ENCODE results near the gene NOTCH3.

The NOTCH3 gene

GRCh38 chr19:15136234-15136954 is 64.4 kb downstream of the NOTCH3 start:
- TF ChIP-seq CTCF (IDR thresholded peaks at IDR 0.05; ENCODE audit: low read depth, low read length, missing control alignments) = no peak
- no peak overlapping the region for H3K4me3 ChIP-seq (replicated peaks; ENCODE audit: low read depth, low read length)
- no peak for DNase-seq (ENCODE audit: extremely low read depth, low read depth)

GRCh38 chr19:15129856-15130585 is 70.8 kb downstream of the NOTCH3 start:
- TF ChIP-seq CTCF (IDR thresholded peaks at IDR 0.05; ENCODE audit: low read depth, low read length, missing control alignments) = no peak
- DNase-seq (ENCODE audit: extremely low read depth, low read depth) = no peak
- no peak overlapping the region for H3K4me3 ChIP-seq (replicated peaks; ENCODE audit: low read depth, low read length)

GRCh38 chr19:15128162-15128770 is 72.5 kb downstream of the NOTCH3 start:
- DNase-seq (ENCODE audit: extremely low read depth, low read depth) = no peak
- no peak overlapping the region for H3K4me3 ChIP-seq (replicated peaks; ENCODE audit: low read depth, low read length)
- TF ChIP-seq CTCF (IDR thresholded peaks at IDR 0.05; ENCODE audit: low read depth, low read length, missing control alignments) = no peak

- no peak for TF ChIP-seq CTCF (IDR thresholded peaks at IDR 0.05; ENCODE audit: low read depth, low read length, missing control alignments)
- peak overlapping the region; percentile 92 for H3K4me3 ChIP-seq (replicated peaks; ENCODE audit: low read depth, low read length)
- no peak for DNase-seq (ENCODE audit: extremely low read depth, low read depth)
Observed at GRCh38 chr19:15126131-15126910, 74.5 kb downstream of the NOTCH3 start.

GRCh38 chr19:15125232-15126067 is 75.3 kb downstream of the NOTCH3 start:
- TF ChIP-seq CTCF (IDR thresholded peaks at IDR 0.05; ENCODE audit: low read depth, low read length, missing control alignments) = no peak
- DNase-seq (ENCODE audit: extremely low read depth, low read depth) = peak; percentile 89
- peak overlapping the region; percentile 92 for H3K4me3 ChIP-seq (replicated peaks; ENCODE audit: low read depth, low read length)

All from HFF-Myc (cell line).